IPS-15b (cell line): ENCODE results near the gene MCOLN1.

Source experiments
- H3K27me3 ChIP-seq: one replicate; pipeline ENCODE4 v1.6.1; 2013; ENCODE audit warnings: low read length; ENCODE audit not compliant: control insufficient read depth, insufficient read depth
- H3K36me3 ChIP-seq: one replicate; pipeline ENCODE4 v1.6.1; 2013; ENCODE audit warnings: low read length; ENCODE audit not compliant: control insufficient read depth, insufficient read depth
- H3K4me1 ChIP-seq: one replicate; pipeline ENCODE4 v1.6.1; 2013; ENCODE audit warnings: mild to moderate bottlenecking, low read length; ENCODE audit not compliant: control insufficient read depth, insufficient read depth
- H3K4me3 ChIP-seq: one replicate; pipeline ENCODE4 v1.5.1; 2013; ENCODE audit warnings: low read depth, low read length
- H3K9ac ChIP-seq: one replicate; pipeline ENCODE4 v1.6.1; 2013; ENCODE audit warnings: low read depth, mild to moderate bottlenecking, low read length
- H3K9me3 ChIP-seq: one replicate; pipeline ENCODE4 v1.6.1; 2013; ENCODE audit warnings: mild to moderate bottlenecking, low read length; ENCODE audit not compliant: control insufficient read depth, insufficient read depth

MCOLN1 gene

DNA sequence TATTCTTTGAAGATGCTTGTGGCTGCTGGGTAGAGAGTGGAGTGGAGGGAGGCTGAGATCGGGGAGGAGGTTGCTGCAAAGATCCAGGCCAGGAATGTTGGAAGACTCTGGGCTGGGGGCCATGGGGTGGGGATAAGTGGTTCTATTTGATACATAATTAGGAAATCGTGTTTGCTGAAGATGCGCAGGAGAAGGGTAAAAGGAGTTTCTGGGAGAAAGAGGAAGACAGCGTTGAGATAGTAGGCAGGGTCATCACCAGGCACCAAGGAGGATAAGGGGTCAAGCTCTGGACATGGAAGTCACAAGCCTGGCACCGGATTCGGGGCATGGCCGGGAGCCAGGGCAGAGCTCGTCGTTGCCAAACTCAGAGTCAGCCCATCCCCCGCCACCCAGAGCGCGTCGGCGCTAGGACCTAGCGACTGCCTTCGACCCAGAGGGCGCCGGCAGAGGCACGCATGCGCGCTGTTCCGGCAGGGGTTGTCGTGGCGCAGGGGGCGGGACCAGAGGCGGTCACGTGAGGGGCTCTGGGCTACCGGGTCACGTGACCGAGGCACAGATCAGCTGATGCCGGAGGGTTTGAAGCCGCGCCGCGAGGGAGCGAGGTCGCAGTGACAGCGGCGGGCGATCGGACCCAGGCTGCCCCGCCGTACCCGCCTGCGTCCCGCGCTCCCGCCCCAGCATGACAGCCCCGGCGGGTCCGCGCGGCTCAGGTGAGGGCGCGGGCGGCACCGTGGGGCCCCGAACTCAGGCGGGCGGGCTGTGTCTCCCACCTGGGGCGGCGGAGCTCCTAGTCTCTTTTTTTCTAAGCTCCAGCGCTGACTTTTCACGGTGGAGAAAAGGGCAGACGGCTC, at the start of gene MCOLN1:
Gene MCOLN1 (plus strand): TSS at position 553 of the 851 bp plus-strand sequence. CDS start 127 bp downstream, at position 680.
- Histone ChIP-seq H3K4me3 (peak within 1 kb of the TSS; percentile 67), H3K4me1 (no peaks in the 10 kb centered on the region), H3K9me3 (no peaks in the 10 kb centered on the region), H3K36me3 (peaks cover 2% of the 10 kb centered on the region), H3K9ac (no peak within 1 kb of the TSS), H3K27me3 (no peaks in the 10 kb centered on the region)

DNA sequence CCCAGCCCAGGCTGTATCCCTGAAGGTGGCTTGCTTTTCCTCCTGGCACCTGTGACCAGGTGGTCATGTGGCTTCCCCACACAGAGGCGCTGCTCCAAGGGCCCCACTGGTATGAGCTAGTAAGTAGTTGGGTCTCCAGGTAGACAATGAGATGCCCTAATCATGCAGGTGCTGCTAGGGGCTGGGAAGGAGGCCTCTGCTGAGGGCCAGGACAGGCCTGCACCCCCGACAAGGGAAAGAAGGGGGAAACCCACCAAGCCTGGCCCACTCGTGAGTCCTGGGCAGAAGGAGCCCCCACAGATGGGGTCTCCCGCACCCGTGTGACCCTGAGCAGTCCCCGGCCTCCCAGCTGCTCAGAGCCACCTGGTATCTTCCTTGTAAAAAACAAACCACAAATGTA, 46.8 kb upstream of the MCOLN1 start:
- Histone ChIP-seq H3K4me3 (no peak overlapping the region), H3K4me1 (peaks cover 4% of the 10 kb centered on the region), H3K36me3 (peaks cover 7% of the 10 kb centered on the region)

DNA sequence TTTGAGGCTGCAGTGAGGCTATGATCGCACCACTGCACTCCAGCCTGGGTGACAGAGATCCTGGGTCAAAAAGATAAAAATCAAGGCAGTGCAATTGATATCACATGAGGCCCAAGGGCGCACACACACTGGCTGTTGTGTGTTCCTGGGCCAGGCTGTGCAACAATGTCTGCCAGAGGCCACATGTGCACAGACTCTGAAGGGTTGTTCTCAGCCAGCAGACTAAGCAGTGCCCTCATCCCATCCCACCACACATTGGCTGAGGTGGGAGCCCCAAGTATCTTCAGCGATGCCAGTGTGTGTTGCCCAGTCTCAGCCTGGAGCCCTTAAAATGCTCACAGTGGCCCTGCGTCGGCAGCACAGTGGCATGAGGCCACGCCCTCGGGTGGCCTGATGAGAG, 46.2 kb upstream of the MCOLN1 start:
- no peak overlapping the region for H3K9ac ChIP-seq
- no peaks in the 10 kb centered on the region for H3K9me3 ChIP-seq
- no peak overlapping the region for H3K4me3 ChIP-seq
- peaks cover 7% of the 10 kb centered on the region for H3K36me3 ChIP-seq
- H3K27me3 ChIP-seq: no peaks in the 10 kb centered on the region
- H3K4me1 ChIP-seq: peaks cover 5% of the 10 kb centered on the region

More for the DNA sequence above, 46.8 kb upstream of the MCOLN1 start:
- Histone ChIP-seq H3K9me3 (no peaks in the 10 kb centered on the region), H3K9ac (no peak overlapping the region), H3K27me3 (no peaks in the 10 kb centered on the region)

DNA sequence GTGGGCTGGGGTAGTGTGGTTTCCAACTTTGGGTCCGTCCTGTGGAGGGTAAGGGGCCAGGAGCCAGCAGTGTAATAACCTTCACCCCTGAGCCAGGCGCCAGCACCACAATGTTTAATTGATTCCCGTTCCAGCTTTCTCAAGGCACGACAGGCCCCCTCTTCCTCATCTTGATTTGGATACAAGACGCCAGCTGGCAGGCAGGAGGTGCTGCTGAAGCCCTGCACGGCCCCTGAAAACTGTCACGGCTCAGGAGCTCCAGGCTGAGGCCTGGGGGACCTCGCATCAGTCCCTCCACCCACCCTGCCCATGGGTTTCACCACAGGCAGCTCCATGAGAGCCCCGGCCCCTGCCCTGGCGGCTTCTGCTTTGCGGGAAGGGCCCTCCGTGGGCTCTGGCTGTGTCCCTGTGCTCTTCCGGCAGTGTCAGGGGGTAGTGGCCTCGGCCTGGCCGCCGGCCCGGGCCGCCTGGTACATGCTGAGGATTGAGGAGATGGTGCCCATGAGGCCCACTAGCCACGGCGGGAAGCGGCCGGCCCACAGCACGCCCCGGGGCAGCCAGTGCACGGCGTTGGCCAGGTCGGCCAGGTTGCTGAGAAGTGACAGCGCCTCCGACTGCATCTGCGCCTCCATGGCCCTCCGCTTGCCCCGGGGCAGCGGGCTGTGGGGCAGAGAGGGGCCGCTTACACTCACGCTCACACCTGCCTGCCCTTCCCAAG, 45.5 kb upstream of the MCOLN1 start:
- no peaks in the 10 kb centered on the region for H3K9me3 ChIP-seq
- no peaks in the 10 kb centered on the region for H3K27me3 ChIP-seq
- peaks cover 5% of the 10 kb centered on the region for H3K4me1 ChIP-seq
- H3K9ac ChIP-seq: no peak overlapping the region
- H3K4me3 ChIP-seq: no peak overlapping the region
- peaks cover 4% of the 10 kb centered on the region for H3K36me3 ChIP-seq

DNA sequence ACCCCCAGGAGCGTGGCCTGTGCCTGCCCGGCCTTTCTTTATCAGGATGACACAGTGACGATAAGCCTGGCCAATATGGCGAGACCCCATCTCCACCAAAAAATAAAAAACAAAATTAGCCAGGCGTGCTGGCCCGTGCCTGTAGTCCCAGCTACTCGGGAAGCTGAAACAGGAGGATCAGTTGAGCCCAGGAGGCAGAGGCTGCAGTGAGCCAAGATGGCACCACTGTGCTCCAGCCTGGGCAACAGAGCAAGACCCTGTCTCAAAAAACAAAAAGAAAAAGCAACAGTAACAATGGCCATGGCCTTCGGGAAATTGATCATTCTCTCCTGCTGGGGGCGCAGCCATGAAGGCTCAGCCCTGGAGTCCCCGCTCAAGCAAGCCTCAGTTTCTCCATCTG, 44.7 kb upstream of the MCOLN1 start:
- Histone ChIP-seq H3K36me3 (no peaks in the 10 kb centered on the region), H3K4me1 (peaks cover 5% of the 10 kb centered on the region), H3K9ac (no peak overlapping the region), H3K9me3 (no peaks in the 10 kb centered on the region), H3K4me3 (no peak overlapping the region), H3K27me3 (no peaks in the 10 kb centered on the region)

DNA sequence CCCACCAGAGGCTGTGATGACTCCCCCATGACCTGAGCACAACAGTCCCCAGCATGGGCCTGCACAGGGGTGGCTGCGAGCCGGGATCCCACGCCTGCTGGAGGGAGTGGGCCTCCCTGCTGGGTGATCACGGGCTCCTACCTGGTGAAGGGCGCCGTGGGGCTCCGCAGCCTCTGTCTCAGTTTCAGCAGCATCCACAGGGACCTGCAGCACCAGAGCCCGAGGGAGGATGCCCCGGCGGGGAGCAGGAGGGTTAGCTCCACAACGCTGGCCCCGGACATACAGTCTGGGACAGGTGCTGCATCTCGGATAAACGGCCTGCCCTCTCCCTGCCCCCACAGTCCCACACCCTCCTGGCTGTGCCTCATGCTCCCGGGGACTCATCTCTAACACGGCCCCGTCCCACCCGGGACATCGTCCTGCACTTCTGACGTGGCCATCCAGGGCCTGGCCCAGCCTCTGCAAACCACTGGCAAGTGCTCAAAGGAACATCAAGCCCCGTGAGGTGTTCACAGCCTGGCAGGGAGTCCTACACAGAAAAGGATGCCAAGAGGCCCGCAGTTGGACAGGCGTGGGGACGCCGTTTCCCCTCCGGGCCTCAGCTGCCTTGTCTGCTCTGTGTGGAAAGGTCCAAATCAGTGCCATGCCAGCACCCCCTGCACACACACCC, 44.1 kb upstream of the MCOLN1 start:
- Histone ChIP-seq H3K9me3 (no peaks in the 10 kb centered on the region), H3K27me3 (no peaks in the 10 kb centered on the region), H3K9ac (no peak overlapping the region), H3K36me3 (no peaks in the 10 kb centered on the region), H3K4me1 (peaks cover 6% of the 10 kb centered on the region), H3K4me3 (no peak overlapping the region)

DNA sequence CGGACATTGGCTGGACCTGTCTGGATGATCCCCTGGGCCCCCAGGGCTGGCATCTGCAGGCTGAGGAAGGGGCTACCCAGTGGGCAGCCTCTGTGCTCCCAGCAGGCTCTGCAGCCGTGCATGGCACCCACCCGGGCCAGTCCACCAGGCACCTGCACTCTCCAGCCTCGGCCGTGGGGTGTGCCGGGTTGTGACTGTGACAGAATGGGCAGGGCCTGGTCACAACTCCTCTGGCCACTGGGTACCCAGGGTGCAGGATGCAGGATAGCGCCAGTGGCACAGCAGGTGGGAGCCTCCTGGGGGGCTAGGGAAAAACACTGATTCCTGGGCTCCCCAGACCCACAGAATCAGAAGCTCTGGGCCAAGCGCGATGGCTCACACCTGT, 43.6 kb upstream of the MCOLN1 start:
- Histone ChIP-seq H3K4me1 (peaks cover 9% of the 10 kb centered on the region), H3K4me3 (no peak overlapping the region), H3K36me3 (no peaks in the 10 kb centered on the region), H3K9ac (no peak overlapping the region), H3K9me3 (no peaks in the 10 kb centered on the region), H3K27me3 (no peaks in the 10 kb centered on the region)

DNA sequence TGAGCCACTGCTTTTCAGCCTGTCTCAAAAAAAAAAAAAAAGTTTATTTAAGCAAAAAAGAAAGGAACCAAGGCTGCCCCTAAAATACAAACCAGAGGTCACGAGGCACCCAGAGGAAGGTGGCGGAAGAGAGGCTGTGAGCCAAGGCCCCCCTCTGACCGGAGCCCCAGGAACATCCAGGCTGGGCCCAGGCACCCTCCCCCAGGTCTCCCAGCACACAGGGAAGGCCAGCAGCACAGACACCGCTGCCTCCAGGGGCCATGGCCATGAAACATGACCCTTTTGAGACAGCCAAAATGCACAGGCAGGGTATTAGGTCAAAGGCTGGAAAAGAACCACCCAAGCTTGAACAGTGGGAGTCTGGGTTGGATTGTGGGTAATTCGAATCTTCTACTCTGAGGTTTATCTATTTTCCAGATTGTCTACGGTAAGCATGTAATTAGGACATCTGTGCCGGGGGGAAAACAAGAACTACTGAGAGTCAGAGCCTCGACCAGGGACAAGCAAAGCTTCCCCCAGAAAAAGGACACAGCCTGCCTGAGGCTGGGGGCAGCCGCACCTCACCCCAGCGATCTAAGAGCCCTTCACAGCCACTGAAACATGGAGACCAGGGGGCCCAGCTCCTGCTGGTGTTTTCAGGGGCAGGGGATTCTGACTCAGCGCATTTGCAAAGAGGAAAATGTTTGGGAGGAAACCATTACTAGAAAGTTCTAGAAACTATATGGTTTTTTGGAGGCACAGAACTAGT, 42.0 kb upstream of the MCOLN1 start:
- no peaks in the 10 kb centered on the region for H3K36me3 ChIP-seq
- peaks cover 9% of the 10 kb centered on the region for H3K4me1 ChIP-seq
- peak overlapping the region; percentile 26 for H3K9ac ChIP-seq
- H3K4me3 ChIP-seq: no peak overlapping the region
- no peaks in the 10 kb centered on the region for H3K27me3 ChIP-seq
- no peaks in the 10 kb centered on the region for H3K9me3 ChIP-seq

DNA sequence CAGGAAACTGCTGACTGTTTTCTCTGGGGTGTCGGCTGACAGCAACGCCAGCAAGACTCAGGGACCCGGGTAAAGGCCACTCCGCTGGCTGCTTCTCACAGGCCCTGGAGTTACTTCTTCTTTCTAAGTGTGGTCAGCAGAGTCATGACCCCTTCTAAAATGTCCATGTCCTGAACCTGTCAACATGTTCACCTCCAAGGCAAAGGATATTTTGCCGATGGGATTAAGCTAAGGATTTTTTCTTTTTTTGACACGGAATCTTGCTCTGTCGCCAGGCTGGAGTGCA, 41.5 kb upstream of the MCOLN1 start:
- Histone ChIP-seq H3K27me3 (no peaks in the 10 kb centered on the region), H3K4me3 (no peak overlapping the region)

DNA sequence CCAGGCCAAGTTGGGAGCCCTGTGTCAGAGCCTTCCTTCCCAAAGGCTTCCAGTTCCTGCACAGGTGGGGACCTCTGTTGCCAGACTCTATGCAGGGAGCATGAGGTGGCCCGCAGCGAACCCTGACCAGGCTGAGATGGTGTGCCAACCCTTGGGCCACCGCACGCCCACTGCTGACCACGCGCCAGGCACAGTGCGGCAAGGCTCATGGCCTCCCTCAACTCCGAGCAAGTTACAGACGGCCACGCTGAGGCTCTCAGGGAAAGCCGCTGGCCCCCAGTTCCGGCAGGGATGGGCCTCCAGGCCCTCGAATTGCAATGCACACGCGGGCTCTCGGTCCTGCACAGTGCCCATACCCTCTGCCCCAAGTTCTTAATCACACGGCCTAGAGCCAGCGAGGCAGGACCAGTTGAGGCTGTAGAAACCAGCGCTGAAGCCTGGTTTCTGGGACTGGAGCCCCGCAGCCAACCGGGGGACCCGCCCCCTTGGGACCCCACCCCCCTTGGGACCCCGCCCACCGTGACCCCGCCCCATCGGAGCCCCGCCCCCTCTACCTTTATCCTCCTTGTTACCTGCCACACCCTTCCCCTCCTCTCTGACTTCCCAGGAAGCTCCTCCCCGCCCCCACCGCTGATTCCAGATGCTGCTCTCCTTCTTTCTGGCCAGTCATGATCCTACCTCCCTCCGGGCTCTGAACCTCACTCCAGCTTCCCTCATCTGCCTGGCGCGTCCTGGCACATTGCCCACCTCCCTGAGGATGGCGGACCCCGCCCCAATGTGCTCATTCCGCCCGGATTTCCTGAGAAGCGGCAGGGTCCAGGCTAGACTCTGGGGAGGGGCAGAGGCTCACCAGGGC, 39.6 kb upstream of the MCOLN1 start:
- no peaks in the 10 kb centered on the region for H3K9me3 ChIP-seq
- peak overlapping the region; percentile 40 for H3K4me3 ChIP-seq
- H3K4me1 ChIP-seq: peaks cover 9% of the 10 kb centered on the region
- peak overlapping the region; percentile 28 for H3K9ac ChIP-seq
- H3K36me3 ChIP-seq: no peaks in the 10 kb centered on the region
- H3K27me3 ChIP-seq: no peaks in the 10 kb centered on the region

More for the DNA sequence above, 41.5 kb upstream of the MCOLN1 start:
- Histone ChIP-seq H3K36me3 (no peaks in the 10 kb centered on the region), H3K9me3 (no peaks in the 10 kb centered on the region), H3K4me1 (peaks cover 9% of the 10 kb centered on the region), H3K9ac (no peak overlapping the region)
